Measurements from ENCODE around the gene FZD7.

GRCh38 chr2:202034249-202035088 is 814 bp downstream of the FZD7 start:
- TF ChIP-seq CTCF (conservative IDR thresholded peaks at IDR 0.05; ENCODE audit: low read depth, low read length) (no peak), EZH2phosphoT487 (IDR thresholded peaks at IDR 0.05; ENCODE audit: borderline replicate concordance, low read length) (no peak), EZH2 (IDR thresholded peaks at IDR 0.05; ENCODE audit: low read length, unreplicated experiment) (no peak)

Data from PC-3 (cell line).